Liver (tissue), 9 donors: ENCODE data around the gene MCTP2. TPM values are rescaled to one million over a fixed set of nuclear protein-coding genes. Genes with fewer than 3 reads are reported as not detected.

Experiments used
- DNase-seq: peaks from one replicate; pipeline ENCODE4 v3.0.0-alpha.2; 2017; ENCODE audit warnings: low spot score
- H3K27ac ChIP-seq, 2 donors: one replicate each; pipeline ENCODE4 v1.7.0; 2013; ENCODE audit warnings: inconsistent platforms in 2 of 2, low read length in 2 of 2, control low read depth in 1 of 2, low read depth in 1 of 2, mild to moderate bottlenecking in 1 of 2
- H3K27me3 ChIP-seq, 4 donors: one replicate each; pipeline versions ENCODE4 v1.6.1 to v1.7.0; 2013; ENCODE audit warnings: low read length in 3 of 4, inconsistent platforms in 1 of 4, mild to moderate bottlenecking in 1 of 4, moderate library complexity in 1 of 4; ENCODE audit not compliant: control insufficient read depth in 4 of 4, insufficient read depth in 4 of 4
- H3K36me3 ChIP-seq, 4 donors: one replicate each; pipeline versions ENCODE4 v1.6.1 to v1.7.0; 2013; ENCODE audit warnings: low read length in 3 of 4, mild to moderate bottlenecking in 3 of 4, low read depth in 1 of 4, moderate library complexity in 1 of 4; ENCODE audit not compliant: control insufficient read depth in 4 of 4, insufficient read depth in 3 of 4
- H3K4me1 ChIP-seq, 4 donors: one replicate each; pipeline versions ENCODE4 v1.6.1 to v1.7.0; 2013; ENCODE audit warnings: low read length in 3 of 4, mild to moderate bottlenecking in 3 of 4, moderate library complexity in 1 of 4; ENCODE audit not compliant: control insufficient read depth in 4 of 4, insufficient read depth in 4 of 4
- H3K4me3 ChIP-seq, 3 donors: one replicate each; pipeline versions ENCODE4 v1.6.1 to v1.7.0; 2013; ENCODE audit warnings: low read length in 3 of 3, control low read depth in 1 of 3, low read depth in 1 of 3, mild to moderate bottlenecking in 1 of 3
- H3K9ac ChIP-seq, 2 donors: one replicate each; pipeline ENCODE4 v1.7.0; 2013; ENCODE audit warnings: low read length in 2 of 2, mild to moderate bottlenecking in 2 of 2, moderate library complexity in 2 of 2, control low read depth in 1 of 2, low read depth in 1 of 2
- H3K9me3 ChIP-seq, 4 donors: one replicate each; pipeline versions ENCODE4 v1.6.1 to v1.7.0; 2013; ENCODE audit warnings: low read length in 3 of 4; ENCODE audit not compliant: control insufficient read depth in 4 of 4
- EGR1 ChIP-seq, 2 donors: IDR thresholded peaks; 2 replicates each; pipeline ENCODE4 v1.6.1; 2016 to 2018; ENCODE audit warnings: antibody characterized with exemption in 2 of 2, low read depth in 2 of 2
- FOXA1 ChIP-seq: IDR thresholded peaks from 2 replicates; pipeline ENCODE4 v1.6.1; 2016; ENCODE audit warnings: antibody characterized with exemption
- FOXA2 ChIP-seq: IDR thresholded peaks from 2 replicates; pipeline ENCODE4 v1.6.1; 2016; ENCODE audit warnings: antibody characterized with exemption
- GABPA ChIP-seq, 2 donors: IDR thresholded peaks in 1 of 2; conservative IDR thresholded peaks in 1 of 2; 2 replicates each; pipeline ENCODE4 v1.6.1; 2016; ENCODE audit warnings: antibody characterized with exemption in 2 of 2, mild to moderate bottlenecking in 1 of 2, moderate library complexity in 1 of 2
- HNF4A ChIP-seq, 2 donors: conservative IDR thresholded peaks; 2 replicates each; pipeline ENCODE4 v1.6.1; 2016; ENCODE audit warnings: antibody characterized with exemption in 2 of 2, mild to moderate bottlenecking in 2 of 2
- HNF4G ChIP-seq: IDR thresholded peaks from 2 replicates; pipeline ENCODE4 v1.6.1; 2016; ENCODE audit warnings: antibody characterized with exemption
- JUND ChIP-seq, 2 donors: IDR thresholded peaks; 2 replicates each; pipeline ENCODE4 v1.6.1; 2016; ENCODE audit warnings: antibody characterized with exemption in 2 of 2
- NR2F2 ChIP-seq: IDR thresholded peaks from 2 replicates; pipeline ENCODE4 v1.6.1; 2016; ENCODE audit warnings: antibody characterized with exemption
- RAD21 ChIP-seq, 2 donors: IDR thresholded peaks; 2 replicates each; pipeline ENCODE4 v1.6.1; 2016; ENCODE audit warnings: antibody characterized with exemption in 2 of 2, mild to moderate bottlenecking in 2 of 2
- RXRA ChIP-seq, 2 donors: IDR thresholded peaks; 2 replicates each; pipeline ENCODE4 v1.6.1; 2017 to 2018; ENCODE audit warnings: antibody characterized with exemption in 2 of 2, mild to moderate bottlenecking in 1 of 2
- SP1 ChIP-seq: IDR thresholded peaks from 2 replicates; pipeline ENCODE4 v1.6.1; 2018; ENCODE audit warnings: antibody characterized with exemption, mild to moderate bottlenecking
- TAF1 ChIP-seq: conservative IDR thresholded peaks from 2 replicates; pipeline ENCODE4 v1.6.1; 2016; ENCODE audit warnings: antibody characterized with exemption, mild to moderate bottlenecking
- YY1 ChIP-seq: IDR thresholded peaks from 2 replicates; pipeline ENCODE4 v1.6.1; 2016; ENCODE audit warnings: antibody characterized with exemption, mild to moderate bottlenecking
- WGBS: extraction: QIAGEN DNeasy Blood & Tissue Kit; methylation state at CpG from one replicate; pipeline ENCODE4 v1.1.7; 2013; 5-methylcytosine and 5-hydroxymethylcytosine counted together
- polyA plus RNA-seq, 2 donors: library from polyadenylated mRNA; stranded (reverse) in 1 of 2; unstranded in 1 of 2; fragments of 200-250 nt in 1 of 2; fragments of >200 nt in 1 of 2; fragmentation: Nextera tagmentation in 1 of 2; extraction: Ambion mirVana in 1 of 2; gene quantifications; one replicate each; pipeline versions ENCODE4 v1.2.1 to v1.2.3, GENCODE V29; 2013 to 2015
- total RNA-seq, 2 donors: library from RNA; depleted of rRNA; stranded (reverse); fragments of >200 nt; gene quantifications; one replicate each; pipeline ENCODE4 v1.2.3, GENCODE V29; 2014
- TF ChIP-seq, protein P1 (sequence below): IDR thresholded peaks from 2 replicates; pipeline ENCODE4 v1.6.1; 2016; ENCODE audit warnings: antibody characterized with exemption
- TF ChIP-seq, protein P2 (sequence below): IDR thresholded peaks from 2 replicates; pipeline ENCODE4 v1.6.1; 2016; ENCODE audit warnings: antibody characterized with exemption, mild to moderate bottlenecking
- TF ChIP-seq, protein P3 (sequence below): IDR thresholded peaks from 2 replicates; pipeline ENCODE4 v1.6.1; 2016; ENCODE audit warnings: antibody characterized with exemption
- TF ChIP-seq, protein P4 (sequence below): IDR thresholded peaks from 2 replicates; pipeline ENCODE4 v1.6.1; 2016; ENCODE audit warnings: antibody characterized with exemption
- donor health status: healthy.
- donor health status: healthy.
- donor health status: healthy.
- donor health status: healthy.
- donor health status: healthy.

Gene MCTP2
- total and polyA plus RNA-seq, 4 donors: 0.43 to 9.9 (median 3.5) TPM

DNA sequence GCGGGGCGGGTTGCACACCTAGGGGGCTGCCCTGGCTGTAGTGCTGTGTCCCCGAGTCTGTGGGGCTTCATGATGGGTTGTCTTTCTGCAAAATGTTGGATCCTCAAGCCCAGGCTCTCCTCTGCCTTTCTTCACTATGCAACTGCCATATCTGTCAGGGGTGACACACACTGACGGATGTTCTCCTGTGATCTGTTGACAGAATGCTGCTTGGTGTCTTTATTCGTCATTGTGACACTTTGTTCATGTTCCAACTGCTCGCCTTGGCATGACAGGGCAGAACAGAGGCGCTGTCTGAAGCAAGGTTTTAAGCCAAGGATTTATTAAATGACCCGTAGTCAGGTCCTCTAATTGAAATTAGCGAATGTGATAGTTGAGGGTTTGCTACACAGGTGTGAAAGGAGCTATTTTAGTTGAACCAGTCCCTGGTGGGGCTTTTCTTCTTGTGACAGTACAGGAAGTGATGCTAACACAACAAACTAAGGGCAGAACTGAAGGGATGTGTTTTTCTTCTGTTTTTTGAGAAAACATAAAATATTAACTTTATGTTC is 173.4 kb downstream of the MCTP2 start:
- 72% methylated on average over 9 of the region's 9 CpGs for WGBS
- Histone ChIP-seq H3K27ac (no peak overlapping the region), H3K36me3 (no peaks in the 10 kb centered on the region), H3K9ac (no peak overlapping the region), H3K27me3 (no peaks in the 10 kb centered on the region), H3K4me3 (no peak overlapping the region), H3K4me1 (no peaks in the 10 kb centered on the region), H3K9me3 (no peaks in the 10 kb centered on the region)
- no peak for TF ChIP-seq JUND (IDR thresholded peaks at IDR 0.05)
- no peak for TF ChIP-seq HNF4G
- DNase-seq: no peak

DNA sequence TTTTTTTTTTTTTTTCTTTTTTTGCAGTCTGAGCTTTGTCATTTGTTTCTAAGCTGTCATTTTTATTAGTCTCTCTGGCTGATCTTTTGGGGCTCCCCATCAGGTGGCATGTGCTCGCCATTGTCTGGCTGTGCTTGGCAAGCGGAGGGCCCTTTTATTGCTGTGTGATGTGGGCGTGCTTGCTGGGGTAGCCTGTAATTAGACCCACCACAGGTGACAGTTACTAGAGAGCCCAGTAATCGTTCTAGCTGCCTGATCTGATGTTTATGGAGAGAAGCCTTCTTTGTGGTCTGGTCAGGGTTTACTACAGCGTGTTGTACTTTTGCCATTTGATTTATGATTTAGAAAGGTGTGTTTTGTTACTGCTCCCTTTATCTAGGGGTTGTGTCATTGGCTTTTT is 179.9 kb downstream of the MCTP2 start:
- no peak for DNase-seq
- Histone ChIP-seq H3K27me3 (peaks cover 0 to 2% (median 0%) of the 10 kb centered on the region in 4 donors), H3K36me3 (no peaks in the 10 kb centered on the region), H3K4me1 (no peaks in the 10 kb centered on the region), H3K27ac (no peak overlapping the region), H3K9ac (no peak overlapping the region), H3K4me3 (no peak overlapping the region), H3K9me3 (no peaks in the 10 kb centered on the region)
- TF ChIP-seq YY1 (no peak), RAD21 (IDR thresholded peaks at IDR 0.05) (no peak), GABPA (IDR thresholded peaks at IDR 0.05 in 1 of 2, conservative IDR thresholded peaks at IDR 0.05 in 1 of 2) (no peak), EGR1 (IDR thresholded peaks at IDR 0.05; ENCODE audit: low read depth in 2 of 2) (no peak), FOXA1 (no peak), HNF4A (conservative IDR thresholded peaks at IDR 0.05) (no peak), RXRA (IDR thresholded peaks at IDR 0.05) (no peak), TAF1 (no peak), FOXA2 (no peak), HNF4G (no peak), NR2F2 (no peak), SP1 (no peak), JUND (IDR thresholded peaks at IDR 0.05) (no peak)
- TF ChIP-seq, protein P1, sequence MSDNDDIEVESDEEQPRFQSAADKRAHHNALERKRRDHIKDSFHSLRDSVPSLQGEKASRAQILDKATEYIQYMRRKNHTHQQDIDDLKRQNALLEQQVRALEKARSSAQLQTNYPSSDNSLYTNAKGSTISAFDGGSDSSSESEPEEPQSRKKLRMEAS: no peak
- TF ChIP-seq, protein P2, sequence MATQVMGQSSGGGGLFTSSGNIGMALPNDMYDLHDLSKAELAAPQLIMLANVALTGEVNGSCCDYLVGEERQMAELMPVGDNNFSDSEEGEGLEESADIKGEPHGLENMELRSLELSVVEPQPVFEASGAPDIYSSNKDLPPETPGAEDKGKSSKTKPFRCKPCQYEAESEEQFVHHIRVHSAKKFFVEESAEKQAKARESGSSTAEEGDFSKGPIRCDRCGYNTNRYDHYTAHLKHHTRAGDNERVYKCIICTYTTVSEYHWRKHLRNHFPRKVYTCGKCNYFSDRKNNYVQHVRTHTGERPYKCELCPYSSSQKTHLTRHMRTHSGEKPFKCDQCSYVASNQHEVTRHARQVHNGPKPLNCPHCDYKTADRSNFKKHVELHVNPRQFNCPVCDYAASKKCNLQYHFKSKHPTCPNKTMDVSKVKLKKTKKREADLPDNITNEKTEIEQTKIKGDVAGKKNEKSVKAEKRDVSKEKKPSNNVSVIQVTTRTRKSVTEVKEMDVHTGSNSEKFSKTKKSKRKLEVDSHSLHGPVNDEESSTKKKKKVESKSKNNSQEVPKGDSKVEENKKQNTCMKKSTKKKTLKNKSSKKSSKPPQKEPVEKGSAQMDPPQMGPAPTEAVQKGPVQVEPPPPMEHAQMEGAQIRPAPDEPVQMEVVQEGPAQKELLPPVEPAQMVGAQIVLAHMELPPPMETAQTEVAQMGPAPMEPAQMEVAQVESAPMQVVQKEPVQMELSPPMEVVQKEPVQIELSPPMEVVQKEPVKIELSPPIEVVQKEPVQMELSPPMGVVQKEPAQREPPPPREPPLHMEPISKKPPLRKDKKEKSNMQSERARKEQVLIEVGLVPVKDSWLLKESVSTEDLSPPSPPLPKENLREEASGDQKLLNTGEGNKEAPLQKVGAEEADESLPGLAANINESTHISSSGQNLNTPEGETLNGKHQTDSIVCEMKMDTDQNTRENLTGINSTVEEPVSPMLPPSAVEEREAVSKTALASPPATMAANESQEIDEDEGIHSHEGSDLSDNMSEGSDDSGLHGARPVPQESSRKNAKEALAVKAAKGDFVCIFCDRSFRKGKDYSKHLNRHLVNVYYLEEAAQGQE: no peak
- TF ChIP-seq, protein P3, sequence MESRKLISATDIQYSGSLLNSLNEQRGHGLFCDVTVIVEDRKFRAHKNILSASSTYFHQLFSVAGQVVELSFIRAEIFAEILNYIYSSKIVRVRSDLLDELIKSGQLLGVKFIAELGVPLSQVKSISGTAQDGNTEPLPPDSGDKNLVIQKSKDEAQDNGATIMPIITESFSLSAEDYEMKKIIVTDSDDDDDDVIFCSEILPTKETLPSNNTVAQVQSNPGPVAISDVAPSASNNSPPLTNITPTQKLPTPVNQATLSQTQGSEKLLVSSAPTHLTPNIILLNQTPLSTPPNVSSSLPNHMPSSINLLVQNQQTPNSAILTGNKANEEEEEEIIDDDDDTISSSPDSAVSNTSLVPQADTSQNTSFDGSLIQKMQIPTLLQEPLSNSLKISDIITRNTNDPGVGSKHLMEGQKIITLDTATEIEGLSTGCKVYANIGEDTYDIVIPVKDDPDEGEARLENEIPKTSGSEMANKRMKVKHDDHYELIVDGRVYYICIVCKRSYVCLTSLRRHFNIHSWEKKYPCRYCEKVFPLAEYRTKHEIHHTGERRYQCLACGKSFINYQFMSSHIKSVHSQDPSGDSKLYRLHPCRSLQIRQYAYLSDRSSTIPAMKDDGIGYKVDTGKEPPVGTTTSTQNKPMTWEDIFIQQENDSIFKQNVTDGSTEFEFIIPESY: no peak
- TF ChIP-seq, protein P4, sequence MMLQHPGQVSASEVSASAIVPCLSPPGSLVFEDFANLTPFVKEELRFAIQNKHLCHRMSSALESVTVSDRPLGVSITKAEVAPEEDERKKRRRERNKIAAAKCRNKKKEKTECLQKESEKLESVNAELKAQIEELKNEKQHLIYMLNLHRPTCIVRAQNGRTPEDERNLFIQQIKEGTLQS: no peak
- WGBS: 77% methylated on average over 5 of the region's 5 CpGs
